ENCODE data around the gene TRIM31.
"Not testable (repeated sequence)": the region's sequence is repeated elsewhere in the genome, so short reads cannot be mapped to it uniquely, and the experiment has no call there.

DNA sequence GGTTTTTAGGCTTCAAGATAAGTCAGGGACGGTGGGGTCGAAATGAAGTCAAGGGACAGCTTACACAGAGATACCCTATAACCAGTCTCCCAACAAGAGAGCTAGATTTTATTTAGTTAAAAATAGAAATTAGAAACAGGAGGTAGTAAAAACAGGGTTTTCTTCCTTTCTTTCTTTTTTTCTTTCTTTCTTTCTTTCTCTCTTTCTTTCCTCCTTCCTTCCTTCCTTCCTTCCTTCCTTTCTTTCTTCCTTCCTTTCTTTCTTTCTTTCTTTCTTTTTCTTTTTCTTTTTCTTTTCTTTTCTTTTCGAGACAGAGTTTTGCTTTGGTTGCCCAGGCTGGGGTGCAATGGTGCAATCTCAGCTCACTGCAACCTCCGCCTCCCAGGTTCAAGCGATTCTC is 5.8 kb upstream of the TRIM31 start:
- not testable (repeated sequence) for TF ChIP-seq POLR2AphosphoS5 (IDR thresholded peaks at IDR 0.05; ENCODE audit: borderline replicate concordance, low read depth, low read length); EZH2 (IDR thresholded peaks at IDR 0.05)
